HCT116 (cell line): Measurements from ENCODE around the gene AHRR. TPM values are rescaled to one million over a fixed set of nuclear protein-coding genes. Genes with fewer than 3 reads are reported as not detected.

ENCODE experiments used
- ATAC-seq: fragments of 200-7000 bp; cut with Tn5 transposase; 2 replicates; pipeline ENCODE4 v1.9.1; 2020; ENCODE audit warnings: mild to moderate bottlenecking, moderate library complexity
- BruUV-seq: library from RNA; stranded (reverse); fragments of 400-500 nt; replicated peaks from 2 replicates; lab custom pipeline; 2021; lab: Mats Ljungman, UMichigan
- CTCF ChIA-PET: fragments of 300-600 bp; sonication (Branson Sonifier 250); formaldehyde crosslinking; loops from one replicate; lab custom pipeline; 2021; ENCODE audit warnings: antibody characterized with exemption; lab: Charles Lee
- POLR2A ChIA-PET: fragments of 300-600, 350-600 bp; sonication (Branson Sonifier 250); formaldehyde crosslinking; loops from one replicate; lab custom pipeline; 2021; ENCODE audit warnings: antibody characterized with exemption; lab: Charles Lee
- RAD21 ChIA-PET, 2 experiments: fragments of 300-600 bp; sonication (Branson Sonifier 250); formaldehyde crosslinking; loops; one replicate each; lab custom pipeline; 2023; ENCODE audit warnings: low total read pairs in 2 of 2; ENCODE audit not compliant: uncharacterized antibody in 2 of 2, unreplicated experiment in 2 of 2, low non-redundant PET in 1 of 2; lab: Charles Lee
- DNase-seq: peaks from one replicate; pipeline ENCODE4 v3.0.0-alpha.2; 2010; ENCODE audit warnings: low read depth, low spot score
- H2AFZ ChIP-seq: fragments of 200-600 bp; shearing (Covaris generic), sonication (generic); 2 replicates; pipeline ENCODE4 v1.6.1; 2017; ENCODE audit warnings: low read depth, mixed run types, mixed read lengths, antibody characterized with exemption, low read length; ENCODE audit not compliant: poor library complexity, severe bottlenecking
- H3K27ac ChIP-seq: 2 replicates; pipeline ENCODE4 v1.5.1; 2012; ENCODE audit warnings: low read depth, low read length
- H3K27me3 ChIP-seq: fragments of 200-600 bp; sonication (generic); 2 replicates; pipeline ENCODE4 v1.6.1; 2016; ENCODE audit warnings: mixed run types, low read length, mixed read lengths; ENCODE audit not compliant: insufficient read depth
- H3K36me3 ChIP-seq, 2 experiments: fragments of 200-500 bp in 1 of 2; fragments of 200-600 bp in 1 of 2; sonication (Bioruptor generic) in 1 of 2; sonication (generic) in 1 of 2; 2 replicates each; pipeline versions ENCODE4 v1.5.1 to v1.6.1; 2014 to 2016; ENCODE audit warnings: low read length in 2 of 2, inconsistent platforms in 1 of 2, mixed read lengths in 1 of 2, mixed run types in 1 of 2; ENCODE audit not compliant: insufficient read depth in 2 of 2, control insufficient read depth in 1 of 2
- H3K4me1 ChIP-seq, 2 experiments: fragments of 200-600 bp in 1 of 2; sonication (generic) in 1 of 2; 2 replicates each; pipeline versions ENCODE4 v1.5.1 to v1.6.1; 2012 to 2017; ENCODE audit warnings: low read length in 2 of 2, inconsistent platforms in 1 of 2, mild to moderate bottlenecking in 1 of 2, mixed read lengths in 1 of 2, mixed run types in 1 of 2, moderate library complexity in 1 of 2; ENCODE audit not compliant: insufficient read depth in 2 of 2, control insufficient read depth in 1 of 2
- H3K4me2 ChIP-seq: fragments of 200-600 bp; sonication (generic); 2 replicates; pipeline ENCODE4 v1.6.1; 2017; ENCODE audit warnings: mixed run types, low read length, mixed read lengths
- H3K4me3 ChIP-seq, 2 experiments: fragments of 200-600 bp in 1 of 2; sonication (generic) in 1 of 2; replicated peaks in 1 of 2; 2 replicates each; pipeline ENCODE4 v1.5.1; 2011 to 2016; ENCODE audit warnings: low read length in 2 of 2, control low read depth in 1 of 2, low read depth in 1 of 2, mild to moderate bottlenecking in 1 of 2, mixed read lengths in 1 of 2, mixed run types in 1 of 2
- H3K79me2 ChIP-seq: fragments of 200-600 bp; sonication (generic); 2 replicates; pipeline ENCODE4 v1.6.1; 2017; ENCODE audit warnings: mild to moderate bottlenecking, mixed run types, low read length, moderate library complexity, mixed read lengths; ENCODE audit not compliant: insufficient read depth
- H3K9ac ChIP-seq: fragments of 200-600 bp; sonication (generic); 2 replicates; pipeline ENCODE4 v1.6.1; 2016; ENCODE audit warnings: low read length, mixed read lengths
- H3K9me2 ChIP-seq: fragments of 200-600 bp; sonication (generic), shearing (Covaris generic); 2 replicates; pipeline ENCODE4 v1.6.1; 2017; ENCODE audit warnings: mixed run types, mild to moderate bottlenecking, moderate library complexity; ENCODE audit not compliant: insufficient read depth
- H3K9me3 ChIP-seq, 2 experiments: fragments of 200-500 bp in 1 of 2; fragments of 200-600 bp in 1 of 2; sonication (Bioruptor generic) in 1 of 2; sonication (generic) in 1 of 2; 2 replicates each; pipeline ENCODE4 v1.6.1; 2014 to 2017; ENCODE audit warnings: low read length in 2 of 2, mixed read lengths in 2 of 2, inconsistent platforms in 1 of 2, low read depth in 1 of 2, mild to moderate bottlenecking in 1 of 2, mixed run types in 1 of 2, moderate library complexity in 1 of 2; ENCODE audit not compliant: control insufficient read depth in 1 of 2, insufficient read depth in 1 of 2
- H4K20me1 ChIP-seq: fragments of 200-600 bp; sonication (generic), shearing (Covaris generic); 2 replicates; pipeline ENCODE4 v1.6.1; 2017; ENCODE audit warnings: mixed run types, mild to moderate bottlenecking, moderate library complexity; ENCODE audit not compliant: insufficient read depth
- CBX3 ChIP-seq: IDR thresholded peaks from 2 replicates; pipeline ENCODE4 v1.6.1; 2012; ENCODE audit warnings: low read depth
- CEBPB ChIP-seq: IDR thresholded peaks from 2 replicates; pipeline ENCODE4 v1.6.1; 2012; ENCODE audit warnings: low read depth
- EGR1 ChIP-seq: IDR thresholded peaks from 2 replicates; pipeline ENCODE4 v1.6.1; 2012; ENCODE audit warnings: low read depth
- EZH2 ChIP-seq: fragments of 200-600 bp; sonication (generic); IDR thresholded peaks from 2 replicates; pipeline ENCODE4 v1.6.1; 2017; ENCODE audit warnings: antibody characterized with exemption, mixed run types
- EZH2phosphoT487 ChIP-seq: fragments of 200-600 bp; IDR thresholded peaks from 2 replicates; pipeline ENCODE4 v1.6.1; 2018; ENCODE audit warnings: antibody characterized with exemption, borderline replicate concordance
- FOSL1 ChIP-seq: IDR thresholded peaks from 2 replicates; pipeline ENCODE4 v1.6.1; 2012; ENCODE audit warnings: low read depth
- POLR2A ChIP-seq: IDR thresholded peaks from 2 replicates; pipeline ENCODE4 v1.7.0; 2011; ENCODE audit warnings: borderline replicate concordance; ENCODE audit not compliant: insufficient read depth, insufficient read length; ENCODE audit errors: extremely low read depth
- RAD21 ChIP-seq: IDR thresholded peaks from 2 replicates; pipeline ENCODE4 v1.6.1; 2012; ENCODE audit warnings: low read depth, mild to moderate bottlenecking
- SRF ChIP-seq: IDR thresholded peaks from 2 replicates; pipeline ENCODE4 v1.6.1; 2012; ENCODE audit warnings: low read depth
- TCF7L2 ChIP-seq: IDR thresholded peaks from 2 replicates; pipeline ENCODE4 v1.7.0; 2011; ENCODE audit warnings: borderline replicate concordance, inconsistent platforms; ENCODE audit not compliant: insufficient read depth, insufficient read length; ENCODE audit errors: extremely low read depth
- YY1 ChIP-seq: IDR thresholded peaks from 2 replicates; pipeline ENCODE4 v1.6.1; 2011; ENCODE audit warnings: low read length, low read depth, moderate library complexity, mild to moderate bottlenecking; ENCODE audit not compliant: insufficient replicate concordance; ENCODE audit errors: extremely low read depth
- ZNF274 ChIP-seq: fragments of 200-500 bp; sonication (Bioruptor generic); IDR thresholded peaks from 2 replicates; pipeline ENCODE4 v1.6.1; 2014; ENCODE audit warnings: mild to moderate bottlenecking, low read depth, low read length, inconsistent platforms
- intact Hi-C: fragments of 100-400 bp; cut with micrococcal nuclease; formaldehyde crosslinking; loops from 2 replicates; pipeline ENCODE4 v1.10.0; 2022
- total RNA-seq: library from RNA; stranded (reverse); gene quantifications from one replicate; pipeline ENCODE4 v1.2.1, GENCODE V29; 2021; ENCODE audit not compliant: unreplicated experiment
- TF ChIP-seq, protein P1 (sequence below): IDR thresholded peaks from 2 replicates; pipeline ENCODE4 v1.6.1; 2012
- TF ChIP-seq, protein P2 (sequence below): IDR thresholded peaks from 2 replicates; pipeline ENCODE4 v1.6.1; 2012
- TF ChIP-seq, protein P3 (sequence below): IDR thresholded peaks from 2 replicates; pipeline ENCODE4 v1.6.1; 2011; ENCODE audit warnings: mild to moderate bottlenecking, low read length, moderate library complexity; ENCODE audit not compliant: insufficient replicate concordance; ENCODE audit errors: extremely low read depth
- TF ChIP-seq, protein P4 (sequence below): IDR thresholded peaks from 2 replicates; pipeline ENCODE4 v1.6.1; 2012; ENCODE audit warnings: low read depth

AHRR gene
- total RNA-seq, 1 experiment from 2014 or later = 12.7 TPM

DNA sequence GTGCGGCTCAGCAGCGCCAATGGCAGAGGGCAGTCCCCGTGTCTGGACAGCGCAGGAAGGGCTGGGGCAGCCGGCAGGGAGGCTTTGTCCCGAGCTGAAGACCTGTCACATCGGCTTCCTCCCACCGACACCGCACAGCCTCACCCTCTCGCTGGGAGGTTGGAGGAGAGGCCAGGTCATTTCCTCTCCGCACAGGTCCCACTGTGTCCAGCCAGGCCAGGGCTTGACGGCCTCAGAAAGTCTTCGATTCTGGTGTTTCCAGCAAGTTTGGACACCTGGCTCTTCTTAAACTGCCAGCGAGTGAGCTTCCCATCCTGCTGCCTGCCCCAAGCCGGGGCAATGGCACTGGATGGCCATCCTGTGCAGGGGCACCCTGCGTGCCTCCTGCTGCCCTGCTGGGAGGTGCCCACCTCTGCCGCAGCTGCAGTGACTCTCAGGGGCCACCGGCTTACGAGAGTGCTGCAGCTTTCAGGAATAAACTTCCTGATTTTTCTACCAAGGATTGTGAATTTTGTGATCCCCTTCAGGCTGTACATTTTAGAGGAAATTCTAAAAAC is 33.9 kb downstream of the AHRR start:
- Histone ChIP-seq H3K9ac (no peak overlapping the region), H3K36me3 (no peaks in the 10 kb centered on the region), H3K4me2 (no peak overlapping the region), H3K4me1 (no peaks in the 10 kb centered on the region), H3K27me3 (no peaks in the 10 kb centered on the region), H3K4me3 (no peak overlapping the region), H2AFZ (no peak overlapping the region), H4K20me1 (no peaks in the 10 kb centered on the region), H3K9me2 (no peaks in the 10 kb centered on the region), H3K9me3 (no peaks in the 10 kb centered on the region), H3K79me2 (no peaks in the 10 kb centered on the region), H3K27ac (no peak overlapping the region)
- CTCF ChIA-PET = no interaction called here
- ATAC-seq (no peak), DNase-seq (no peak)
- POLR2A ChIA-PET = no interaction called here
- TF ChIP-seq, protein P1, sequence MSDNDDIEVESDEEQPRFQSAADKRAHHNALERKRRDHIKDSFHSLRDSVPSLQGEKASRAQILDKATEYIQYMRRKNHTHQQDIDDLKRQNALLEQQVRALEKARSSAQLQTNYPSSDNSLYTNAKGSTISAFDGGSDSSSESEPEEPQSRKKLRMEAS = no peak
- TF ChIP-seq EZH2 = no peak
- no peak for TF ChIP-seq CBX3
- TF ChIP-seq, protein P2, sequence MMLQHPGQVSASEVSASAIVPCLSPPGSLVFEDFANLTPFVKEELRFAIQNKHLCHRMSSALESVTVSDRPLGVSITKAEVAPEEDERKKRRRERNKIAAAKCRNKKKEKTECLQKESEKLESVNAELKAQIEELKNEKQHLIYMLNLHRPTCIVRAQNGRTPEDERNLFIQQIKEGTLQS = no peak
- TF ChIP-seq RAD21 = no peak
- TF ChIP-seq, protein P3, sequence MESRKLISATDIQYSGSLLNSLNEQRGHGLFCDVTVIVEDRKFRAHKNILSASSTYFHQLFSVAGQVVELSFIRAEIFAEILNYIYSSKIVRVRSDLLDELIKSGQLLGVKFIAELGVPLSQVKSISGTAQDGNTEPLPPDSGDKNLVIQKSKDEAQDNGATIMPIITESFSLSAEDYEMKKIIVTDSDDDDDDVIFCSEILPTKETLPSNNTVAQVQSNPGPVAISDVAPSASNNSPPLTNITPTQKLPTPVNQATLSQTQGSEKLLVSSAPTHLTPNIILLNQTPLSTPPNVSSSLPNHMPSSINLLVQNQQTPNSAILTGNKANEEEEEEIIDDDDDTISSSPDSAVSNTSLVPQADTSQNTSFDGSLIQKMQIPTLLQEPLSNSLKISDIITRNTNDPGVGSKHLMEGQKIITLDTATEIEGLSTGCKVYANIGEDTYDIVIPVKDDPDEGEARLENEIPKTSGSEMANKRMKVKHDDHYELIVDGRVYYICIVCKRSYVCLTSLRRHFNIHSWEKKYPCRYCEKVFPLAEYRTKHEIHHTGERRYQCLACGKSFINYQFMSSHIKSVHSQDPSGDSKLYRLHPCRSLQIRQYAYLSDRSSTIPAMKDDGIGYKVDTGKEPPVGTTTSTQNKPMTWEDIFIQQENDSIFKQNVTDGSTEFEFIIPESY = no peak
- TF ChIP-seq CEBPB = no peak
- TF ChIP-seq TCF7L2 = no peak
- TF ChIP-seq SRF = no peak
- no peak for TF ChIP-seq YY1
- no peak for TF ChIP-seq EGR1
- no peak for TF ChIP-seq POLR2A
- no peak for TF ChIP-seq ZNF274
- TF ChIP-seq EZH2phosphoT487 = no peak
- TF ChIP-seq, protein P4, sequence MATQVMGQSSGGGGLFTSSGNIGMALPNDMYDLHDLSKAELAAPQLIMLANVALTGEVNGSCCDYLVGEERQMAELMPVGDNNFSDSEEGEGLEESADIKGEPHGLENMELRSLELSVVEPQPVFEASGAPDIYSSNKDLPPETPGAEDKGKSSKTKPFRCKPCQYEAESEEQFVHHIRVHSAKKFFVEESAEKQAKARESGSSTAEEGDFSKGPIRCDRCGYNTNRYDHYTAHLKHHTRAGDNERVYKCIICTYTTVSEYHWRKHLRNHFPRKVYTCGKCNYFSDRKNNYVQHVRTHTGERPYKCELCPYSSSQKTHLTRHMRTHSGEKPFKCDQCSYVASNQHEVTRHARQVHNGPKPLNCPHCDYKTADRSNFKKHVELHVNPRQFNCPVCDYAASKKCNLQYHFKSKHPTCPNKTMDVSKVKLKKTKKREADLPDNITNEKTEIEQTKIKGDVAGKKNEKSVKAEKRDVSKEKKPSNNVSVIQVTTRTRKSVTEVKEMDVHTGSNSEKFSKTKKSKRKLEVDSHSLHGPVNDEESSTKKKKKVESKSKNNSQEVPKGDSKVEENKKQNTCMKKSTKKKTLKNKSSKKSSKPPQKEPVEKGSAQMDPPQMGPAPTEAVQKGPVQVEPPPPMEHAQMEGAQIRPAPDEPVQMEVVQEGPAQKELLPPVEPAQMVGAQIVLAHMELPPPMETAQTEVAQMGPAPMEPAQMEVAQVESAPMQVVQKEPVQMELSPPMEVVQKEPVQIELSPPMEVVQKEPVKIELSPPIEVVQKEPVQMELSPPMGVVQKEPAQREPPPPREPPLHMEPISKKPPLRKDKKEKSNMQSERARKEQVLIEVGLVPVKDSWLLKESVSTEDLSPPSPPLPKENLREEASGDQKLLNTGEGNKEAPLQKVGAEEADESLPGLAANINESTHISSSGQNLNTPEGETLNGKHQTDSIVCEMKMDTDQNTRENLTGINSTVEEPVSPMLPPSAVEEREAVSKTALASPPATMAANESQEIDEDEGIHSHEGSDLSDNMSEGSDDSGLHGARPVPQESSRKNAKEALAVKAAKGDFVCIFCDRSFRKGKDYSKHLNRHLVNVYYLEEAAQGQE = no peak
- no peak for TF ChIP-seq FOSL1
- BruUV-seq = no TSS peak
- intact Hi-C loops = no loop called here
- RAD21 ChIA-PET = no interaction called here
